22Rv1 (cell line): ENCODE data around the gene PHF21A.

ENCODE experiments used
- ZFX ChIP-seq: fragments of 450-650 bp; IDR thresholded peaks from 2 replicates; pipeline ENCODE4 v1.6.1; 2017; ENCODE audit warnings: antibody characterized with exemption, borderline replicate concordance
- TF ChIP-seq, protein P1 (sequence below): fragments of 450-650 bp; IDR thresholded peaks from 2 replicates; pipeline ENCODE4 v1.5.1; 2017; ENCODE audit warnings: mild to moderate bottlenecking

DNA sequence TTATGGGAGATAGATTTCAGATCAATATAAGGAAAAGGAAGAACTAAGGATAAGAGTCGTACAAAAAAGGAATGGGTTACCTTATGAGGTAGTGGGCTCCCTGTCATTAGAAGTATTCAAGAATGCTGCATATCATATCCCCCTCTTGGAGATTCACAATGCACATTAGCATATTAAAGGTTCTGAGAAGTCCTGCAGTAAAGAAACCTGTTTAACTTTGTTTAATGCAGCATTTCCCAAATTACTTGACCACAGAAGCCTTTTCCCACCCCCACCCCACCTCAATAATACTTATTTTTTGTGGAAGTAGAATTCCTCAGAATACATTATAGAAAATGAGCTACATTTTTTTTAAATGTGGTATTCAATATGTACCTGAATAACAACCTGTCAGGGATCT is 30.9 kb downstream of the PHF21A start:
- TF ChIP-seq, protein P1, sequence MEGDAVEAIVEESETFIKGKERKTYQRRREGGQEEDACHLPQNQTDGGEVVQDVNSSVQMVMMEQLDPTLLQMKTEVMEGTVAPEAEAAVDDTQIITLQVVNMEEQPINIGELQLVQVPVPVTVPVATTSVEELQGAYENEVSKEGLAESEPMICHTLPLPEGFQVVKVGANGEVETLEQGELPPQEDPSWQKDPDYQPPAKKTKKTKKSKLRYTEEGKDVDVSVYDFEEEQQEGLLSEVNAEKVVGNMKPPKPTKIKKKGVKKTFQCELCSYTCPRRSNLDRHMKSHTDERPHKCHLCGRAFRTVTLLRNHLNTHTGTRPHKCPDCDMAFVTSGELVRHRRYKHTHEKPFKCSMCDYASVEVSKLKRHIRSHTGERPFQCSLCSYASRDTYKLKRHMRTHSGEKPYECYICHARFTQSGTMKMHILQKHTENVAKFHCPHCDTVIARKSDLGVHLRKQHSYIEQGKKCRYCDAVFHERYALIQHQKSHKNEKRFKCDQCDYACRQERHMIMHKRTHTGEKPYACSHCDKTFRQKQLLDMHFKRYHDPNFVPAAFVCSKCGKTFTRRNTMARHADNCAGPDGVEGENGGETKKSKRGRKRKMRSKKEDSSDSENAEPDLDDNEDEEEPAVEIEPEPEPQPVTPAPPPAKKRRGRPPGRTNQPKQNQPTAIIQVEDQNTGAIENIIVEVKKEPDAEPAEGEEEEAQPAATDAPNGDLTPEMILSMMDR: no peak
- no peak for TF ChIP-seq ZFX
